GM19238 (cell line): Measurements from ENCODE around the gene FBH1.
"Not testable (repeated sequence)": the region's sequence is repeated elsewhere in the genome, so short reads cannot be mapped to it uniquely, and the experiment has no call there.

Experiments
- DNase-seq: peaks from one replicate; pipeline ENCODE4 v3.0.0; 2011; ENCODE audit warnings: low spot score; ENCODE audit not compliant: insufficient read length

FBH1 gene

GRCh38 chr10:5958077-5958476 lies 68.0 kb downstream of the FBH1 start:
- DNase-seq, result no peak

GRCh38 chr10:5958675-5959074 lies 68.6 kb downstream of the FBH1 start:
- DNase-seq, result no peak

- no peak for DNase-seq
These were observed 69.1 kb downstream of the FBH1 start for GRCh38 chr10:5959142-5959541.

GRCh38 chr10:5959581-5960069 lies 69.6 kb downstream of the FBH1 start:
- DNase-seq, result no peak

- DNase-seq, result no peak
These were observed 70.3 kb downstream of the FBH1 start for GRCh38 chr10:5960070-5960972.

DNA sequence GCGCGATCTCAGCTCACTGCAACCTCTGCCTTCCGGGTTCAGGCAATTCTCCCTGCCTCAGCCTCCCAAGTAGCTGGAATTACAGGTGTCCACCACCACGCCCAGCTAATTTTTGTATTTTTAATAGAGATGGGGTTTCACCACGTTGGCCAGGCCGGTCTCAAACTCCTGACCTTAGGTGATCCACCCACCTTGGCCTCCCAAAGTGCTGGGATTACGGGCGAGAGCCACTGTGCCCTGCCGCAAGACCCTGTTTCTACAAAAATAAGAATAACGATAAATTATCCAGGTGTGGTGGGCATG lies 70.9 kb downstream of the FBH1 start:
- DNase-seq, result not testable (repeated sequence)

- no peak for DNase-seq
These were observed 71.5 kb downstream of the FBH1 start for GRCh38 chr10:5961405-5962100.

DNA sequence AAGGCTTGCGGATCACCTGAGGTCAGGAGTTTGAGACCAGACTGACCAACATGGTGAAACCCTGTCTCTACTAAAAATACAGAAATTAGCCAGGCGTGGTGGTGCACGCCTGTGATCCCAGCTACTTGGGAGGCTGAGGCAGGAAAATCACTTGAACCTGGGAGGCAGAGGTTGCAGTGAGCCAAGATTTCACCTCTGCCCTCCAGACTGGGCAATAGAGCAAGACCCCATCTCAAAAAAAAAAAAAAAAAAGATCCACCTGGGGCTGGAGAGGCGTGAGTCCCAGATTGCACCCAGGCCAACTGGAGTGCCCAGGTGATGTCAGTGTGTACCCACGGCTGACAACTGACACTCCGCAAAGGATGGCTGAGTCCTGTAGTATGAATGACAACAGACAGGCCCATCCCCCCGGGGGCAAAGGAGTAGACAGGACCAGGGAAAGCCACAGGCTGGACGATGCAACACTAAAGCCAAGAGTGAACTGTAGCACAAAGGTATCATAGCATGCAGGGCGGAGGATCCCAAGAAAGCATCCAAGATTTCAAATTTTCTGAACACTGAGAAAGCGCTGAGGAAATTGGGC lies 72.4 kb downstream of the FBH1 start:
- DNase-seq, result not testable (repeated sequence)

DNA sequence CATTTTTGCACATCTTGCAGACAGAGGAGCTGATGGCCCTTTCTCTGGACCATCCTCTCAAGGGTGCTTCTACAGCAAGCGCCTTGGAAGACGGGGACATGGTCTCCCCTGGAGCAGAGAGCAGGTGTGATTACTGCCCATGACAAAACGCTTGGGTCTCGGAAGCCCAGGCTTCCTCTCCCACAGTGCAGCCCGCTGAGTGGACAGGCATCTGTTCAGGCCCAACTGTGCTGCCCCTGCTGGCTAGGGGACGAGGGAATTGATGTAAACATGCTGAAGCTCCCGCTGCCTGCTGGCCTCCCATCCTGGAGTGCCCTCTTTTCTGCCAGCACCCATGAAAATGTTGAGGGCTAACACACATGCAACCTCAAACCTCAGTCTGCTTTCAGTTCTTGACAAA lies 73.0 kb downstream of the FBH1 start:
- no peak for DNase-seq

DNA sequence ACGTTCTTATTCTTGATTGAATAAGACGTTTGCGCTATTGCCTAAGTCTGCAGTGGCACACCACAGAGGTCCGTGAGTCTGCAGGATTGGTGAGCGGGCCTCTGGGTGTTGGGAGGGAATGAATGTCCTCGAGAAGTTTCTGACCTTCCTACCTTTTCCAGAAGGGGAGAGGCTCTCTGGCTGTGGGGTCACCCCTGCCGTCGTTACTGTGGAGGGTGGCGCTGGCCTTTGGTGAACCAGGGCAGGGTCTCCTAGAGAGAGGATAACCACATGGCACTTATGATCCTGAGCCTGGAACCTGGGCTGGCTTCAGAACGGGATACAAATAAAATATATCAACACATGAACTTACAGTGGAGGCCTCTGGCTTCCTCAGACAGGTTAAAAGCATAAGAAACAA lies 73.5 kb downstream of the FBH1 start:
- no peak for DNase-seq

- no peak for DNase-seq
These were observed 74.7 kb downstream of the FBH1 start for GRCh38 chr10:5964736-5965135.

GRCh38 chr10:5965266-5965665 lies 75.2 kb downstream of the FBH1 start:
- DNase-seq, result no peak

DNA sequence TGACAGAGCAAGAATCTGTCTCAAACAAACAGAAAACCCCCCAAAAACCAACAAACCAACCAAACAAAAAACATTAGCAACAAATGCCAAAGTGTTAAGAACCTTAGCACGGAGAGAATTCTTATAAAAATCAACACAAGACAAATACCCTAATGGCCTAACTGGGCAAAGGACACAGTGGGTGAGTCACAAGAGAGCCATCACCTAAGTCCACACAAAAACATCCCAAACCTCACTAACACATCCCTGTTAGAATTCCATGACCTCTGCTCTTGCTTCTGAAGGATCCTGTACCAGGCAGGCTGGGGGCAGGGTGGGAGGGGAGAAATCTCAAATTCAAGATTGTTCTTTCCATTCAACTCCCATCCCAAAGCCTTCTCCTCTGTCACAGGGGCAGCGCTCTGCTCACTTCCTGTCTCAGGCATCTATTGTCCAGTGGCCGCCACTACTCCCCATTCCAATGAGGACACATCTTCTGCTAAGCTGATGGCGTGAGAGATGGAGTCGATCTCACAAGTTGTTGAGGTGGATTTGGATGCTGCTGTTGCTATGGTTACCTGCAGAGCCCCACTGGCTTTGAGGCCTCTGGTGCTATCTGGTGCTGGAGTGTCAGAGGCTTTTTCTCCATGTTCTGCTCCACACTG lies 78.1 kb downstream of the FBH1 start:
- no peak for DNase-seq

GRCh38 chr10:5968681-5969453 lies 78.8 kb downstream of the FBH1 start:
- no peak for DNase-seq

GRCh38 chr10:5970066-5970465 lies 80.0 kb downstream of the FBH1 start:
- DNase-seq, result no peak

DNA sequence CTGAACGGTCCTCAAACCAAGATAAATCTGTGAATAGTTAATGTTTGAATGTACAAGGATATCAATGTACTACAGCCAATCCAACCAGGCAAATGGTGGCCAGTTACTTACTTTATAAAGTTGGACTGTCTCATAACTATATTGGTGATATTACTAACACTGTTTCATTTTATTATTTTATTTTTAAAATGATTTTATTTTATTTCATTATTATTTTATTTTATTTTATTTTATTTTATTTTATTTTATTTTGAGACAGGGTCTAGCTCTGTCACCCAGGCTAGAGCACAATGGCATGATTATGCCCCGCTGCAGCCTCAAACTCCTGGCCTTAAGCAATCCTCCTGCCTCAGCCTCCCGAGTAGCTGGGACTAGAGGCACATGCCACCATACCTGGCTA lies 80.5 kb downstream of the FBH1 start:
- no peak for DNase-seq

- no peak for DNase-seq
These were observed 81.3 kb downstream of the FBH1 start for GRCh38 chr10:5971315-5971832.

DNA sequence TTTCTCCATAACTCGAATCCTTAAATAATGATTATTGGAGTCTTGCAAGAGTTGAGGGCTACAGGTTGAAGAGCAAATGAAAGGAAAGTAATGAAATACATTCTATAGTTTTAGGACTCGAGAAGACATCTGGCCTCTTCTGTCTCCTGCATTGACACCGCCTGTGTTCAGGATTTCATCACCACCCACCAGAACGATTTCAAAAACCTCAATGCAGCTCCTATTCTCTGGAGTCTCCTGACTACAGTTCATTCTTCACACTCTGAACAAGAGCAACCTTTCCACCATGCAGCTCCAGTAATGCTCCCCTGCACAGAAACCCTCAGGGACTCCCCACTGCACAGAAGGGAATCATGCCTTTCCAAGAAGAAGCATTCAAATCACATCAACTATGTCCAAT lies 81.8 kb downstream of the FBH1 start:
- DNase-seq, result no peak

DNA sequence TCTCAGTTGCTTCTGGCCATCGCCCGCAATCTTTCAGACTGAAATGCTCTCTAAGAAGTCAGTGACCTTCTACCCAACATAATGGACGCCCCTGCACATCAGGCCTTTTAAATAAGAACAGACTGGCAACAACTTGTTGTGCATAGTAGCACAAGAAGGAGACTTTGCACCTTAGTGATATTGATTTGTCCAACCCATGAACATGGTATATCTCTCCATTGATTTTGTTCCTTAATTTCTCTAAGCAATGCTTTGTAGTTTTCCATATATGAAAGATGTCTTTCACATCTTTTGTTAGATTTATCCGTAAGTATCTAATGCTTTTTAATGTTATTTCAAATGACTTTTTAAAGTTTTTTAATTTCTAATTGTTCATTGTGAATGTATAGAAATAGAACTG lies 83.0 kb downstream of the FBH1 start:
- DNase-seq, result no peak

- peak; percentile 65 for DNase-seq
These were observed 85.8 kb downstream of the FBH1 start for GRCh38 chr10:5975641-5976473.
